HG03175 (cell line): ENCODE measurements around the gene THBD.
"Not testable (repeated sequence)": the region's sequence is repeated elsewhere in the genome, so short reads cannot be mapped to it uniquely, and the experiment has no call there.

Source experiments
- ATAC-seq: cut with Tn5 transposase; IDR thresholded peaks from one replicate; pipeline ENCODE4 v1.9.1; 2021; ENCODE audit warnings: mild to moderate bottlenecking, moderate library complexity; ENCODE audit not compliant: unreplicated experiment

The THBD gene

GRCh38 chr20:23037017-23037481 lies 12.4 kb downstream of the THBD start:
- ATAC-seq = no peak

GRCh38 chr20:23036371-23036770 lies 13.1 kb downstream of the THBD start:
- ATAC-seq = no peak

- no peak for ATAC-seq
Measured at GRCh38 chr20:23035731-23036130, 13.7 kb downstream of the THBD start.

GRCh38 chr20:23034721-23035671 lies 14.5 kb downstream of the THBD start, which contains the start of gene SSTR4:
Gene SSTR4 (plus strand): TSS chr20:23035312. CDS start chr20:23035484, 172 bp downstream.
- ATAC-seq = no peak

- ATAC-seq = no peak
Measured at GRCh38 chr20:23033918-23034317, 15.6 kb downstream of the THBD start.

GRCh38 chr20:23032750-23033078 lies 16.8 kb downstream of the THBD start:
- ATAC-seq = no peak

GRCh38 chr20:23032056-23032749 lies 17.3 kb downstream of the THBD start:
- ATAC-seq = no peak

- no peak for ATAC-seq
Measured at GRCh38 chr20:23031346-23031745, 18.1 kb downstream of the THBD start.

GRCh38 chr20:23029324-23029723 lies 20.1 kb downstream of the THBD start:
- ATAC-seq = no peak

- ATAC-seq = no peak
Measured at GRCh38 chr20:23028392-23028791, 21.1 kb downstream of the THBD start.

- ATAC-seq = no peak
Measured at GRCh38 chr20:23027721-23028120, 21.8 kb downstream of the THBD start.

GRCh38 chr20:23025503-23025902 lies 24.0 kb downstream of the THBD start:
- not testable (repeated sequence) for ATAC-seq

GRCh38 chr20:23024701-23025100 lies 24.8 kb downstream of the THBD start:
- ATAC-seq = no peak

GRCh38 chr20:23023621-23024177 lies 25.8 kb downstream of the THBD start:
- no peak for ATAC-seq

GRCh38 chr20:23022849-23023248 lies 26.6 kb downstream of the THBD start:
- no peak for ATAC-seq

- no peak for ATAC-seq
Measured at GRCh38 chr20:23021951-23022350, 27.5 kb downstream of the THBD start.

- ATAC-seq = no peak
Measured at GRCh38 chr20:23021541-23021940, 27.9 kb downstream of the THBD start.

- no peak for ATAC-seq
Measured at GRCh38 chr20:23020230-23021018, 29.0 kb downstream of the THBD start.

- ATAC-seq = no peak
Measured at GRCh38 chr20:23019403-23019802, 30.1 kb downstream of the THBD start.

GRCh38 chr20:23018941-23019340 lies 30.5 kb downstream of the THBD start:
- ATAC-seq = no peak

- no peak for ATAC-seq
Measured at GRCh38 chr20:23018432-23018831, 31.0 kb downstream of the THBD start.
